HG03045 (cell line): Measurements from ENCODE around the gene CISD1.

Experiments used
- ATAC-seq: cut with Tn5 transposase; IDR thresholded peaks from one replicate; pipeline ENCODE4 v1.9.1; 2021; ENCODE audit warnings: mild to moderate bottlenecking, moderate library complexity; ENCODE audit not compliant: unreplicated experiment

Gene CISD1

DNA sequence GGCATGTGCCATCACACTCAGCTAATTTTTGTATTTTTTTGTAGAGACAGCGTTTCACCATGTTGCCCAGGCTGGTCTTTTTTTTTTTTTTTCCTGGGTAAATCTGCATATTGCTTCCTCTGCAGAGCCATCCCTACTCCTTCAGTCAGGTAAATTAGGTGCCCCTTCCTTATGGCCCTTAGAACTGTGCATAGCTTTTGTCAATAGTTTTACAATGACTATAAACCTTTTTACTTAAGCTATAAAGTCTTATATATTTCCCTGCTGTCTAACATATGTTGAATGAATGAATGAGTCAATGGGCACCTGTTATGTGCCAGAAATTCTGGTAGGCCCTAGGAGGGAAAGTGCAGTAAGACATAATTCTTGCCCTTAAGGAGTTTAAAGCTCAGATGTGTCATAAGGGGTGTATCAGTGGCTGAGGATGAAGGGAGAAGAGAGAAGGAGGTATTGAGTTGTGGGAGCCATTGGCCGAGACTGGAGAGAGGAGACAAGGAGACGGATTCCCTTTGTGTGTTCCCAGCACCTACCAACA, 35.2 kb downstream of the CISD1 start:
- ATAC-seq: no peak

DNA sequence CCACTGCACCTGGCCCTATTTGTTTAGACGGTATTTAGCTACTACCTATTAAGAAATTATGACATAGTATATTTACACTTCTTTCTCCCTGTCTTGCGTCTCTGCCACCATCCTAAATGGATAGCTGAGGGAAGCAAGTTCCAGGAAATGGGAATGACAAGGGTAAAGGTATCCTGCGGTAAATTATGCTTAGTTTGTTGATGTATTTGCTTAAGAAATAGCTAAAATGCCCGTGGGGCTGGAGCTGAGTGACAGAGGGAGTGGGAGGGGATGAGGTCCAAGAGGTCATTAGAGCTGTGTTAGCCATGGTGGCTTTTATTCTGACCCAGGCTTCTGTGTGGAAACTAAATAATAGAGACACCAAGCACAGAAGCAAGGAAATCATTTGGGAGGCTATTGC, 36.9 kb downstream of the CISD1 start:
- no peak for ATAC-seq

DNA sequence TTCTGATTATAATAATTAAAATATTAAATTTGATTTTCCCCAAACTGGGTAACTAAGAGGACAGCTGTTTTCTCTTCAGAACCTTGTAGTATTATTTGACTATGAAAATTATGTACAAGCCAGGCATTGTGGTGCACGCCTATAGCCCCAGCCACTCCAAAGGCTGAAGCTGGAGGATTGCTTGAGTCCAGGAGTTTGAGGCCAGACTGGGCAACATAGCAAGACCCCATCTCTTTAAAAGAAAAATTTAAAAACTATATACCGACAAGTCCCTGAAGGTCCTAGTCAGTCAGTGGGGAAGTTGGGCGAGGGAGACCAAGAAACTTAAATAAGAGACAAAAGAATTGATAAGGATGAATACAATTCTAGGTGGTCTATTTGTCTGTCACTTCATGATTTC, 38.7 kb downstream of the CISD1 start:
- no peak for ATAC-seq

GRCh38 chr10:58311026-58311425, 42.1 kb downstream of the CISD1 start:
- no peak for ATAC-seq

GRCh38 chr10:58316874-58317273, 47.9 kb downstream of the CISD1 start:
- no peak for ATAC-seq

GRCh38 chr10:58318346-58318745, 49.4 kb downstream of the CISD1 start:
- ATAC-seq: no peak

- no peak for ATAC-seq
Measured at GRCh38 chr10:58319599-58319998, 50.6 kb downstream of the CISD1 start.

- ATAC-seq: no peak
Measured at GRCh38 chr10:58320351-58321049, 51.5 kb downstream of the CISD1 start.

- peak; percentile 62 for ATAC-seq
Measured at GRCh38 chr10:58322072-58322834, 53.3 kb downstream of the CISD1 start.

GRCh38 chr10:58322835-58323209, 53.9 kb downstream of the CISD1 start:
- ATAC-seq: no peak

DNA sequence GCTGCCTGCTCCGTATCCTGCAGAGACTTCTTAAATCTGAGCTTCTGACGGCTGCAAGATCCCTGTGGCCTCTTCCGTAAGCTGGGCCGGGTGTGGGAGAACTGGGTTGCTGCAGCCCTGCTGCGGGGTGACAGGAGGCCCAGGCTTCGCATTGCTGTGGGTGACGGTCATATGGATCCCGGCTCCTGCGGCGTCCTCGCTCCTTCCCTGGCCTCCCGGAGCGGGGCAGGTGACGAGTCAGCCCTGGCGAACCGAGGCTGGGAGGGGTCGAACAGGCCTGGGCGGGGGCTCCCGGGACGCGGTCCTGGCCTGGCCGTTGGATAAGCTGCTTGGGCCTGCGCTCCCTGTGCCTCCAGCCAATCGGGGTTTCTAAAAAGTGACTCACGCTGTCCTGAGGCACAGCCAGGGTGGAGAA, 58.0 kb downstream of the CISD1 start:
- no peak for ATAC-seq

DNA sequence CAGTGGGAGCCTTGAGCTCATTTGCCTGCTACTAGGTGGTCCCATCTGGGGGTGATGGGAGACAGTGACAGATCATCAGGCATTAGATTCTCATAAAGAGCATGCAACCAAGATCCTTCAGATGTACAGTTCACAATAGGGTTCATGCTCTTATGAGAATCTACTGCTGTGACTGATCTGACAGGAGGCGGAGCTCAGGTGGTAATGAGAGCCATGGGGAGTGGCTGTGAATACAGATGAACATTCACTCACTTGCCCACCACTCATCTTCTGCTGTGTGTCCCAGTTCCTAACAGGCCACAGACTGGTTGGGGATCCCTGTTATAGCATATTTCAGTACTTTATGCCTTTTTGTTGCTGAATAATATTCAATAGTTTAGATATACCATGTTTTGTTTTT, 59.3 kb downstream of the CISD1 start:
- no peak for ATAC-seq

DNA sequence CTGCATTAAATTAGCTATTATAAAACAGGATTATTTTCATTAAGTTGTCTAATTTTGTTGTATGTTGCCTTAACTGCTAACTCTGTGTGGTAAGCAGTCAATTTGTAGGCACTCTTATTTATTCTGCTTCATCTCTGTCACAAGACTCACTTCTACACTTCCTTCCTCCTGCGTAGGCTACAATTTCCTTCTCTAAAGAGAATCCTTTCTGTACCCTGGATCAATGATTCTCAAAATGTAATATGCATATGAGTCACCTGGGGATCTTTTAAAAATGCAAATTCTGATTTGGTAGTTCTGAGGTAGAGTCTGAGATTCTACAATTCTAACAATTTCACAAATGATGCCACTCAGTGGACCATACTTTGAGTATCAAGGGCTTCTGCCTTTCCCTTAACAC, 61.5 kb downstream of the CISD1 start:
- ATAC-seq: no peak

DNA sequence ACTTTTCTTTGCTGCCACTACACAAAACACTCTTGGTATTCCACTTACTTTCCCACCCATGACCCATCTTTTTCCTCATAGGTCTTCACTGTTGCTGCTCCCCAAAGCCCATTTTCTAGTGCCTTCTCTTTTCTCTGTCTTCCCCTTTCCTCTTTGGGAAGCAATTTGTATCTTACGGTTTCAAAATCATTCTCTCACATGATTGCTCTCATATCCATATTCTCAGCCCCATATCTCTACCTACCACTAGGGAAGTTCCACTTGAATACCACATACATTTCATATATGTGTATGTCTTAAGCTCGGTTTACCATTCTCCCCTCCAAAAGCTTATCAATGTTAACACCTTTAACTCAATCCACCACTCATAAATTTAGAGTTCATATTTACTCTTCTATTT, 62.7 kb downstream of the CISD1 start:
- no peak for ATAC-seq

DNA sequence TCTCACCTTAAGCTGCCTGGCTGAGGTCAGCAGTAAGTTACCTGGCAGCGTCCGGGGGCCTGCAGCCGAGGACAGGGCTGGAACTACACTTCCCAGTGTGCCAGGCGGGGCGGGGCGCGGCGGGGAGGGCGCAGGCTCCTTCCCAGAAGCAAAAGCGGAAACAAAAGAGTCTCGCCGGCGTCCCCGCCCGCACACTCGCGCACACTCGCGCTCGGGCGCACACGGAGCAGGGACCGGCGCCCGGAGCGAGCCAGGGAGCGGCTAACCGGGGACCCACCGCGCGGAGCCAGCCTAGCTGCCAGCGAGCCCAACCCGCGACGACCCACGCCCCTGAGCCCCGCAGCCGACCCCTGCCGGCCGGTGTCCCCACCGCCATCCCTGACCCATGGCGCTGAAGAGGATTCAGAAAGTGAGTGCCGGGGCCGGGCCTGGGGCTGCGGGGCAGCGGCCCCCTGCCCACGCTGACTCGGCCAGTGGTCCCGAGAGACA, 65.9 kb downstream of the CISD1 start, which contains the start of gene UBE2D1:
Gene UBE2D1 (plus strand): TSS at position 190 of the 489 bp plus-strand sequence. CDS start 196 bp downstream, at position 386.
- ATAC-seq: peak; percentile 98

- ATAC-seq: peak; percentile 54
Measured at GRCh38 chr10:58335306-58336005, 66.5 kb downstream of the CISD1 start.

DNA sequence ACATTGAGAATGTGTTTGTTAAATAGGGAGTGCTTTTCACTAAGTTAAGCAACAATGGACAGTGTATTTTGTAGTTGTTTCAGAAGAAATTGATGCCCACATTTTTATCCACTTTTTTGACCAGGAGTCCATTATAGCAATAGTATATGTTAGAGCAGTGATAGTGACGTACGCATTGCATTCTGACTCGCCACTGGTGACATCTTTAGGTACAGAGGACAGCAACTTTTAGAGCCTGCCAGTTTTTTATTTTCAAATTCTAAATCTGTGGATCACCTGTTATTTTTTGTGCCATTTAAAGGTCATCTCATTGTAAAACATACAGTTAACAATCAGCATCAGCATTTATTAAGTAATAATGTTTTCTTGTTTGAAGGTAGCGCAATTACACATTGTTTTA, 67.3 kb downstream of the CISD1 start:
- no peak for ATAC-seq
